Activated naive CD8-positive, alpha-beta T cell treated with anti-CD3 and anti-CD28 coated beads, Interleukin-2, amount 10 ng/mL, durations not matched to agents 7 days and 5 days (primary cell): ENCODE measurements around the gene CCDC195. TPM values are rescaled to one million over a fixed set of nuclear protein-coding genes. Genes with fewer than 3 reads are reported as not detected.

ENCODE experiments used
- ATAC-seq: fragments of 150-1000 bp; cut with Tn5 transposase; one replicate; pipeline ENCODE4 v1.10.0; 2021; ENCODE audit warnings: low read depth, moderate library complexity
- POLR2A ChIA-PET: fragments of 350-600 bp; sonication (Branson Sonifier 250); formaldehyde crosslinking; loops from one replicate; lab custom pipeline; 2021; ENCODE audit warnings: antibody characterized with exemption; lab: Charles Lee
- DNase-seq: peaks from one replicate; pipeline ENCODE4 v3.0.0; 2021
- H3K27ac Mint-ChIP-seq: one replicate; pipeline ENCODE4 v1.8.0; 2022; ENCODE audit warnings: mild to moderate bottlenecking, mixed read lengths
- H3K27me3 Mint-ChIP-seq: one replicate; pipeline ENCODE4 v1.8.0; 2022; ENCODE audit warnings: mild to moderate bottlenecking, moderate library complexity, mixed read lengths
- H3K36me3 Mint-ChIP-seq: one replicate; pipeline ENCODE4 v1.8.0; 2021; ENCODE audit warnings: mild to moderate bottlenecking, mixed read lengths
- H3K4me1 Mint-ChIP-seq: one replicate; pipeline ENCODE4 v1.8.0; 2021; ENCODE audit warnings: mixed read lengths
- H3K4me3 Mint-ChIP-seq: one replicate; pipeline ENCODE4 v1.8.0; 2022; ENCODE audit warnings: mild to moderate bottlenecking, moderate library complexity, mixed read lengths
- H3K9me3 Mint-ChIP-seq: one replicate; pipeline ENCODE4 v1.8.0; 2021; ENCODE audit warnings: mixed read lengths
- total RNA-seq, 2 experiments: library from RNA; stranded (reverse); gene quantifications; one replicate each; pipeline ENCODE4 v1.2.3, GENCODE V29; 2021

CCDC195 gene
- not detected for total RNA-seq

- POLR2A ChIA-PET, result no interaction called here
- Mint-ChIP-seq H3K4me1 (no peaks in the 10 kb centered on the region), H3K4me3 (no peak within 1 kb of the TSS), H3K27ac (no peak within 1 kb of the TSS), H3K9me3 (peaks cover 4% of the 10 kb centered on the region), H3K27me3 (peaks cover 9% of the 10 kb centered on the region), H3K36me3 (no peaks in the 10 kb centered on the region)
- ATAC-seq, result no peak
- DNase-seq, result no peak
Observed at GRCh38 chr2:224716201-224716600, at the start of gene CCDC195. TSS of gene CCDC195 (minus strand) at chr2:224716365. CDS start at chr2:224716365, 0 bp downstream.

GRCh38 chr2:224764565-224765236 is 48.5 kb upstream of the CCDC195 start:
- H3K4me1 Mint-ChIP-seq, result peaks cover 16% of the 10 kb centered on the region
- H3K27me3 Mint-ChIP-seq, result no peaks in the 10 kb centered on the region
- H3K27ac Mint-ChIP-seq, result peak overlapping the region; percentile 90
- DNase-seq, result no peak
- peaks cover 8% of the 10 kb centered on the region for H3K9me3 Mint-ChIP-seq
- ATAC-seq, result peak; percentile 90
- H3K36me3 Mint-ChIP-seq, result peaks cover 94% of the 10 kb centered on the region
- peak overlapping the region; percentile 28 for H3K4me3 Mint-ChIP-seq
- POLR2A ChIA-PET, result no interaction called here

- Mint-ChIP-seq H3K27ac (no peak overlapping the region), H3K36me3 (peaks cover 61% of the 10 kb centered on the region), H3K4me1 (no peaks in the 10 kb centered on the region), H3K27me3 (no peaks in the 10 kb centered on the region), H3K9me3 (peaks cover 33% of the 10 kb centered on the region), H3K4me3 (no peak overlapping the region)
- POLR2A ChIA-PET, result no interaction called here
- DNase-seq (no peak), ATAC-seq (no peak)
Observed at GRCh38 chr2:224757934-224758548, 41.9 kb upstream of the CCDC195 start.

- no peak for DNase-seq
- H3K27ac Mint-ChIP-seq, result no peak overlapping the region
- peaks cover 24% of the 10 kb centered on the region for H3K36me3 Mint-ChIP-seq
- no peaks in the 10 kb centered on the region for H3K4me1 Mint-ChIP-seq
- peaks cover 21% of the 10 kb centered on the region for H3K9me3 Mint-ChIP-seq
- ATAC-seq, result no peak
- POLR2A ChIA-PET, result no interaction called here
- H3K27me3 Mint-ChIP-seq, result peaks cover 3% of the 10 kb centered on the region
- H3K4me3 Mint-ChIP-seq, result no peak overlapping the region
Observed at GRCh38 chr2:224753743-224754540, 37.8 kb upstream of the CCDC195 start.

GRCh38 chr2:224751996-224752698 is 36.0 kb upstream of the CCDC195 start:
- ATAC-seq (no peak), DNase-seq (no peak)
- H3K4me3 Mint-ChIP-seq, result no peak overlapping the region
- no peak overlapping the region for H3K27ac Mint-ChIP-seq
- POLR2A ChIA-PET, result no interaction called here
- no peaks in the 10 kb centered on the region for H3K4me1 Mint-ChIP-seq
- peaks cover 3% of the 10 kb centered on the region for H3K27me3 Mint-ChIP-seq
- peaks cover 4% of the 10 kb centered on the region for H3K9me3 Mint-ChIP-seq
- H3K36me3 Mint-ChIP-seq, result peaks cover 6% of the 10 kb centered on the region

GRCh38 chr2:224749136-224749535 is 33.0 kb upstream of the CCDC195 start:
- H3K4me3 Mint-ChIP-seq, result no peak overlapping the region
- peaks cover 2% of the 10 kb centered on the region for H3K36me3 Mint-ChIP-seq
- no peak for ATAC-seq
- no peak overlapping the region for H3K27ac Mint-ChIP-seq
- POLR2A ChIA-PET, result no interaction called here
- no peaks in the 10 kb centered on the region for H3K4me1 Mint-ChIP-seq
- no peak for DNase-seq
- H3K27me3 Mint-ChIP-seq, result peaks cover 7% of the 10 kb centered on the region
- H3K9me3 Mint-ChIP-seq, result no peaks in the 10 kb centered on the region

GRCh38 chr2:224747765-224748164 is 31.6 kb upstream of the CCDC195 start:
- no peaks in the 10 kb centered on the region for H3K9me3 Mint-ChIP-seq
- H3K27ac Mint-ChIP-seq, result no peak overlapping the region
- H3K36me3 Mint-ChIP-seq, result peaks cover 2% of the 10 kb centered on the region
- no peaks in the 10 kb centered on the region for H3K4me1 Mint-ChIP-seq
- peaks cover 7% of the 10 kb centered on the region for H3K27me3 Mint-ChIP-seq
- H3K4me3 Mint-ChIP-seq, result no peak overlapping the region
- ATAC-seq (no peak), DNase-seq (no peak)
- POLR2A ChIA-PET, result no interaction called here

GRCh38 chr2:224736227-224736626 is 20.1 kb upstream of the CCDC195 start:
- no peaks in the 10 kb centered on the region for H3K27me3 Mint-ChIP-seq
- no peak overlapping the region for H3K27ac Mint-ChIP-seq
- ATAC-seq (no peak), DNase-seq (no peak)
- H3K9me3 Mint-ChIP-seq, result peaks cover 20% of the 10 kb centered on the region
- no peak overlapping the region for H3K4me3 Mint-ChIP-seq
- POLR2A ChIA-PET, result no interaction called here
- H3K36me3 Mint-ChIP-seq, result peaks cover 3% of the 10 kb centered on the region
- no peaks in the 10 kb centered on the region for H3K4me1 Mint-ChIP-seq

GRCh38 chr2:224734949-224735348 is 18.8 kb upstream of the CCDC195 start:
- Mint-ChIP-seq H3K9me3 (peaks cover 20% of the 10 kb centered on the region), H3K4me1 (no peaks in the 10 kb centered on the region), H3K27ac (no peak overlapping the region), H3K36me3 (peaks cover 3% of the 10 kb centered on the region), H3K27me3 (no peaks in the 10 kb centered on the region), H3K4me3 (no peak overlapping the region)
- POLR2A ChIA-PET, result no interaction called here
- no peak for DNase-seq
- no peak for ATAC-seq

GRCh38 chr2:224731665-224732064 is 15.5 kb upstream of the CCDC195 start:
- no peak for ATAC-seq
- H3K36me3 Mint-ChIP-seq, result peaks cover 2% of the 10 kb centered on the region
- no peak overlapping the region for H3K27ac Mint-ChIP-seq
- no peaks in the 10 kb centered on the region for H3K4me1 Mint-ChIP-seq
- POLR2A ChIA-PET, result no interaction called here
- DNase-seq, result no peak
- no peak overlapping the region for H3K4me3 Mint-ChIP-seq
- H3K9me3 Mint-ChIP-seq, result peaks cover 15% of the 10 kb centered on the region
- no peaks in the 10 kb centered on the region for H3K27me3 Mint-ChIP-seq

- POLR2A ChIA-PET, result no interaction called here
- no peak for DNase-seq
- Mint-ChIP-seq H3K27me3 (no peaks in the 10 kb centered on the region), H3K27ac (no peak overlapping the region), H3K4me3 (no peak overlapping the region), H3K4me1 (no peaks in the 10 kb centered on the region), H3K36me3 (no peaks in the 10 kb centered on the region), H3K9me3 (peaks cover 6% of the 10 kb centered on the region)
- no peak for ATAC-seq
Observed at GRCh38 chr2:224729435-224729834, 13.3 kb upstream of the CCDC195 start.

GRCh38 chr2:224724331-224724730 is 8.2 kb upstream of the CCDC195 start:
- no peak overlapping the region for H3K27ac Mint-ChIP-seq
- H3K27me3 Mint-ChIP-seq, result peaks cover 3% of the 10 kb centered on the region
- H3K36me3 Mint-ChIP-seq, result no peaks in the 10 kb centered on the region
- no peak overlapping the region for H3K4me3 Mint-ChIP-seq
- ATAC-seq (no peak), DNase-seq (no peak)
- no peaks in the 10 kb centered on the region for H3K4me1 Mint-ChIP-seq
- H3K9me3 Mint-ChIP-seq, result peaks cover 9% of the 10 kb centered on the region
- POLR2A ChIA-PET, result no interaction called here

GRCh38 chr2:224723586-224724217 is 7.5 kb upstream of the CCDC195 start:
- ATAC-seq (no peak), DNase-seq (no peak)
- Mint-ChIP-seq H3K36me3 (no peaks in the 10 kb centered on the region), H3K4me3 (no peak overlapping the region), H3K4me1 (no peaks in the 10 kb centered on the region), H3K27ac (no peak overlapping the region), H3K27me3 (peaks cover 3% of the 10 kb centered on the region), H3K9me3 (peaks cover 9% of the 10 kb centered on the region)
- POLR2A ChIA-PET, result no interaction called here
